ENCODE results near the gene DDX39B.
A peak's percentile ranks its signal among the peaks of the same experiment; 100 is the strongest.
"Not testable (repeated sequence)": the region's sequence is repeated elsewhere in the genome, so short reads cannot be mapped to it uniquely, and the experiment has no call there.

DDX39B gene

GRCh38 chr6:31541658-31542521 is at the start of gene DDX39B:
Gene DDX39B, minus strand, starts transcription at chr6:31542003. Its CDS starts 1,471 bp downstream, at chr6:31540532.
- DNase-seq = peak; percentile 96 to 99 (median 97)

GRCh38 chr6:31590691-31591090 is 48.9 kb upstream of the DDX39B start:
- DNase-seq = not testable (repeated sequence)

GRCh38 chr6:31588871-31589650 is 47.3 kb upstream of the DDX39B start:
- DNase-seq = no peak

GRCh38 chr6:31587791-31588777 is 46.3 kb upstream of the DDX39B start:
- DNase-seq = no peak

- DNase-seq = no peak
Measured at GRCh38 chr6:31586599-31587281, 44.9 kb upstream of the DDX39B start.

- no peak for DNase-seq
Measured at GRCh38 chr6:31586008-31586407, 44.2 kb upstream of the DDX39B start, which contains the start of gene LST1. Gene LST1, plus strand, starts transcription at chr6:31586277. Its CDS starts 1,023 bp downstream, at chr6:31587300.

GRCh38 chr6:31585491-31585890 is 43.7 kb upstream of the DDX39B start:
- DNase-seq = no peak

GRCh38 chr6:31582230-31582643 is 40.4 kb upstream of the DDX39B start, which contains the start of gene LTB:
Gene LTB, minus strand, starts transcription at chr6:31582424. Its CDS starts 7 bp downstream, at chr6:31582417.
- no peak for DNase-seq

GRCh38 chr6:31581434-31582229 is 39.8 kb upstream of the DDX39B start:
- no peak for DNase-seq

GRCh38 chr6:31580807-31581433 is 39.1 kb upstream of the DDX39B start:
- DNase-seq = peak; percentile 58 to 79 (median 75)

GRCh38 chr6:31580438-31580740 is 38.6 kb upstream of the DDX39B start:
- DNase-seq = no peak

- DNase-seq = no peak
Measured at GRCh38 chr6:31579546-31580437, 38.0 kb upstream of the DDX39B start.

- DNase-seq = no peak
Measured at GRCh38 chr6:31579119-31579505, 37.3 kb upstream of the DDX39B start.

GRCh38 chr6:31578184-31579118 is 36.6 kb upstream of the DDX39B start:
- DNase-seq = no peak

- DNase-seq = no peak
Measured at GRCh38 chr6:31577579-31577966, 35.8 kb upstream of the DDX39B start.

- DNase-seq = no peak
Measured at GRCh38 chr6:31576897-31577578, 35.2 kb upstream of the DDX39B start.

- DNase-seq = no peak
Measured at GRCh38 chr6:31575952-31576685, 34.3 kb upstream of the DDX39B start.
